Caco-2 (cell line): ENCODE data around the gene DNAJC8. TPM values are rescaled to one million over a fixed set of nuclear protein-coding genes. Genes with fewer than 3 reads are reported as not detected.

Source experiments
- BruUV-seq: library from RNA; stranded (reverse); fragments of 400-500 nt; replicated peaks from 2 replicates; lab custom pipeline; 2021; lab: Mats Ljungman, UMichigan
- CTCF ChIA-PET: fragments of 300-600 bp; sonication (Branson Sonifier 250); formaldehyde crosslinking; loops from one replicate; lab custom pipeline; 2022; ENCODE audit warnings: antibody characterized with exemption; lab: Charles Lee
- POLR2A ChIA-PET: fragments of 300-600 bp; sonication (Branson Sonifier 250); formaldehyde crosslinking; loops from one replicate; lab custom pipeline; 2022; ENCODE audit warnings: antibody characterized with exemption; lab: Charles Lee
- DNase-seq, 2 experiments: peaks; one replicate each; pipeline versions ENCODE4 v3.0.0 to v3.0.0-alpha.2; 2020 to 2022
- H3K27me3 ChIP-seq: replicated peaks from 2 replicates; pipeline ENCODE4 v1.6.0; 2011; ENCODE audit warnings: low read length; ENCODE audit not compliant: control insufficient read depth, insufficient read depth
- H3K36me3 ChIP-seq: 2 replicates; pipeline ENCODE4 v1.5.1; 2011; ENCODE audit warnings: low read length; ENCODE audit not compliant: control insufficient read depth, insufficient read depth
- H3K4me1 ChIP-seq: fragments of 250-450 bp; sonication (Bioruptor Pico); 2 replicates; pipeline ENCODE4 v1.5.1; 2020; ENCODE audit warnings: mild to moderate bottlenecking
- H3K4me3 ChIP-seq: 2 replicates; pipeline ENCODE4 v1.5.1; 2011; ENCODE audit warnings: low read depth, mild to moderate bottlenecking, control low read depth, low read length
- H3K9me3 ChIP-seq: fragments of 250-450 bp; sonication (Bioruptor Pico); 2 replicates; pipeline ENCODE4 v1.5.1; 2020; ENCODE audit warnings: mild to moderate bottlenecking, moderate library complexity
- H3K27ac Mint-ChIP-seq: one replicate; pipeline ENCODE4 v1.8.0; 2022; ENCODE audit warnings: mixed read lengths; ENCODE audit not compliant: unreplicated experiment
- H3K27me3 Mint-ChIP-seq: one replicate; pipeline ENCODE4 v1.8.0; 2022; ENCODE audit warnings: mixed read lengths; ENCODE audit not compliant: insufficient read depth, unreplicated experiment
- H3K36me3 Mint-ChIP-seq: one replicate; pipeline ENCODE4 v1.8.0; 2022; ENCODE audit warnings: mild to moderate bottlenecking, mixed read lengths; ENCODE audit not compliant: insufficient read depth, unreplicated experiment
- H3K4me1 Mint-ChIP-seq: one replicate; pipeline ENCODE4 v1.8.0; 2022; ENCODE audit warnings: low read depth, mixed read lengths; ENCODE audit not compliant: unreplicated experiment
- H3K4me3 Mint-ChIP-seq: one replicate; pipeline ENCODE4 v1.8.0; 2022; ENCODE audit warnings: mild to moderate bottlenecking, moderate library complexity, mixed read lengths; ENCODE audit not compliant: unreplicated experiment
- H3K9me3 Mint-ChIP-seq: one replicate; pipeline ENCODE4 v1.8.0; 2022; ENCODE audit warnings: mixed read lengths; ENCODE audit not compliant: unreplicated experiment
- intact Hi-C: fragments of 100-400 bp; cut with micrococcal nuclease; formaldehyde crosslinking; loops from one replicate; pipeline ENCODE4 v1.10.0; 2022; ENCODE audit not compliant: unreplicated experiment
- total RNA-seq: library from RNA; stranded (reverse); gene quantifications from 2 replicates; pipeline ENCODE4 v1.2.3, GENCODE V29; 2022
- TF ChIP-seq, protein P1 (sequence below), 2 experiments: fragments of 200-600 bp in 1 of 2; IDR thresholded peaks; 1 replicate in 1 of 2; 2 replicates in 1 of 2; pipeline versions ENCODE4 v1.5.1 to v1.8.0; 2011 to 2022; ENCODE audit warnings: antibody characterized with exemption in 1 of 2, control low read depth in 1 of 2, inconsistent platforms in 1 of 2, low read depth in 1 of 2, low read length in 1 of 2, mild to moderate bottlenecking in 1 of 2, moderate library complexity in 1 of 2; ENCODE audit not compliant: insufficient read depth in 1 of 2, severe bottlenecking in 1 of 2, unreplicated experiment in 1 of 2

Gene DNAJC8
- total RNA-seq, 1 experiment from 2014 or later, result 69.4 TPM

DNA sequence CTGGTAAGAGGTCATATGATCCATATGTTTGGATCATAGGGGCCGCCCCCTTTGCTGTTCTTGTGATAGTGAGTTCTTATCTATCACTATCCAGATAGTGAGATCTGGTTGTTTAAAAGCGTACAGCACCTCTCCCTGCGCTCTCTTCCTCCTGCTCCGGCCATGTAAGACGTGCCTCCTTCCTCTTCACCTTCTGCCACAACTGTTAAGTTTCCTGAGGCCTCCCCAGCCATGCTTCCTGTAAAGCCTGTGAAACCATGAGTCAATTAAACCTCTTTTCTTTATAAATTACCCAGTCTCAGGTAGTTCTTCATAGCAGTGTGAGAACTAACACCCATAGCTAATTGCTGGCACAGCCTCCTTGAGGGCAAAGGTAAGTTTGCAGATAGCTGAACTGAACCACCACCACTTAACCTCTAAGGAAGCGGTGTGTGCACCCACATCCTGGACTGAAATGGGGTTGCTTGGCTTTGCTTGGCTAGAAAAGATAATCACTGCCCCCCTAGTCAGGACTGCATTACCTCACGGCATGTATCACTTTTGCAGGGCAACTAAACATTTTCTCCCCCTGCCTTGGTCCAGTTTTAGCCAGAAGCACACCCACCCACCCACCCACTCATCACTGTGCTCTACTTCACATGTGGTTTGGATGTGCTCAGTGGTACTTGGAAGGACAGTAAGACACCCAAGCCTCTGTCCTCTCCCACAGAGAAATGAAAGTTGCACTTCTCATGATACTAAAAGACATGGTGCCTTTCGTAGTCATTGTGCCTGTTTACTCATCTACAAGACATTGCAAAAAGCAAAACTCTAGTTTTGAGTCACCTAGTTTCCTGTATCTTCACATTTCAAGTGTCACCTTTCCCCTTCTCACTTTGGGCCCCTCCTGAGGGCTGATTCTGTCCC is 33.2 kb downstream of the DNAJC8 start:
- intact Hi-C loops, result no loop called here
- ChIA-PET CTCF (no interaction called here), POLR2A (no interaction called here)
- TF ChIP-seq, protein P1, sequence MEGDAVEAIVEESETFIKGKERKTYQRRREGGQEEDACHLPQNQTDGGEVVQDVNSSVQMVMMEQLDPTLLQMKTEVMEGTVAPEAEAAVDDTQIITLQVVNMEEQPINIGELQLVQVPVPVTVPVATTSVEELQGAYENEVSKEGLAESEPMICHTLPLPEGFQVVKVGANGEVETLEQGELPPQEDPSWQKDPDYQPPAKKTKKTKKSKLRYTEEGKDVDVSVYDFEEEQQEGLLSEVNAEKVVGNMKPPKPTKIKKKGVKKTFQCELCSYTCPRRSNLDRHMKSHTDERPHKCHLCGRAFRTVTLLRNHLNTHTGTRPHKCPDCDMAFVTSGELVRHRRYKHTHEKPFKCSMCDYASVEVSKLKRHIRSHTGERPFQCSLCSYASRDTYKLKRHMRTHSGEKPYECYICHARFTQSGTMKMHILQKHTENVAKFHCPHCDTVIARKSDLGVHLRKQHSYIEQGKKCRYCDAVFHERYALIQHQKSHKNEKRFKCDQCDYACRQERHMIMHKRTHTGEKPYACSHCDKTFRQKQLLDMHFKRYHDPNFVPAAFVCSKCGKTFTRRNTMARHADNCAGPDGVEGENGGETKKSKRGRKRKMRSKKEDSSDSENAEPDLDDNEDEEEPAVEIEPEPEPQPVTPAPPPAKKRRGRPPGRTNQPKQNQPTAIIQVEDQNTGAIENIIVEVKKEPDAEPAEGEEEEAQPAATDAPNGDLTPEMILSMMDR (IDR thresholded peaks at IDR 0.05; ENCODE audit: insufficient read depth in 1 of 2, low read depth in 1 of 2, low read length in 1 of 2, severe bottlenecking in 1 of 2, unreplicated experiment in 1 of 2), result no peak
- Mint-ChIP-seq H3K4me3 (no peak overlapping the region), H3K4me1 (peaks cover 6% of the 10 kb centered on the region), H3K27me3 (no peaks in the 10 kb centered on the region), H3K27ac (peak overlapping the region; percentile 48), H3K36me3 (peaks cover 33% of the 10 kb centered on the region), H3K9me3 (no peaks in the 10 kb centered on the region)
- H3K9me3 ChIP-seq, result no peaks in the 10 kb centered on the region
- H3K4me3 ChIP-seq, result no peak overlapping the region
- no TSS peak for BruUV-seq
- no peak for DNase-seq
- H3K36me3 ChIP-seq, result no peaks in the 10 kb centered on the region
- no peaks in the 10 kb centered on the region for H3K4me1 ChIP-seq
- no peaks in the 10 kb centered on the region for H3K27me3 ChIP-seq

DNA sequence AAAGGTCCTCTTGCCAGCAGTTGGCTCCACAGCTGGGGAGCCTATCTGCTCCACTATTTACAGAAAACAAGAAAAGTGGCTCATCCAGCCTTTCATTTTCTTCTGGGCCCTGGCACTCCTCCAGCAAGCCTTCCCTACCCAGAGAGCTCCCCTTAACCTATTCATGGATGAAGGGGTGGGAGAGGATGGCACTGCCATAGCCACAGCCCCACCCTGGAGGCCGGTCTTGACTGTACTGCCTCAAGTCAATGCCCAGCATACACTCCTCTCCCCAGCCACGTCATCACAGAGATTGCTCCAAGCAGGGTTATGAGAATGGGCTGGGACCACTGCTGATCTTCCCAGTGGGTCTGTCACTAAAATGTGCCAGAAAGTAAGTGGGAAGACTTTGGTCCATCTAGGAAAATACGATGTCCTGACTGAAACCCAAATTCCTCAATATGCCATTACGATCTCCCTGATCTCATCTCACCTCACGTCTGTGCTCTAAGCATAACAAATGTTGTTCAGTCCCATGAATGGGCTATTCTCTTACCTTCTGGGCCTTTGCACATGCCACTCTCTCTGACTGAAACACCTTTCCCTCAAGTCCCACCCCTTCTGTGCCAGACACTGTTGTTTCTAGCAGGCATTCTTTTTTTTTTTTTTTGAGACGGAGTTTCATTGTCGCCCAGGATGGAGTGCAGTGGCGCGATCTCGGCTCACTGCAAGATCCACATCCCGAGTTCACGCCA is 35.0 kb downstream of the DNAJC8 start:
- Histone ChIP-seq H3K4me1 (no peaks in the 10 kb centered on the region), H3K27me3 (no peaks in the 10 kb centered on the region), H3K36me3 (no peaks in the 10 kb centered on the region), H3K4me3 (no peak overlapping the region), H3K9me3 (no peaks in the 10 kb centered on the region)
- ChIA-PET CTCF (no interaction called here), POLR2A (no interaction called here)
- H3K27me3 Mint-ChIP-seq, result no peaks in the 10 kb centered on the region
- TF ChIP-seq, protein P1 (IDR thresholded peaks at IDR 0.05; ENCODE audit: insufficient read depth in 1 of 2, low read depth in 1 of 2, low read length in 1 of 2, severe bottlenecking in 1 of 2, unreplicated experiment in 1 of 2), result no peak
- BruUV-seq, result no TSS peak
- peaks cover 6% of the 10 kb centered on the region for H3K4me1 Mint-ChIP-seq
- H3K9me3 Mint-ChIP-seq, result no peaks in the 10 kb centered on the region
- intact Hi-C loops, result no loop called here
- H3K4me3 Mint-ChIP-seq, result no peak overlapping the region
- DNase-seq, result no peak
- no peak overlapping the region for H3K27ac Mint-ChIP-seq
- peaks cover 21% of the 10 kb centered on the region for H3K36me3 Mint-ChIP-seq

DNA sequence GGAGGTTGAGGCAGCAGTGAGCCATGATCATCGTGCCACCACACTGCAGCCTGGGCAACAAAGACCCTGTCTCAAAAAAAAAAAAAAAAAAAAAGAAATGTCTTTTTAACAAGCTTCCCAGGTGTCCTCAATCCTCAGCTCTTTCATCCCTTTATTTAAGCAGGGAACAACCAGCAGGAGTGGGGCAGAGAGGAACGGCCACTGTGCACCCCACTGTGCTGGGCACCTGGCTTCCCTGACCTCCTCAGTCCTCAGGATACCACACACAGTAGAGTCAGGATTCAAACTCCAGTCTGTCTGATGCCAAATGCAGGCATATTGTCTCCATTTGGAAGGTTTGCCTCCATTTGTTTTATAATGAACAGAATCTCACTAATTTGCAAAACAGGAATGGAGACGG is 36.5 kb downstream of the DNAJC8 start:
- TF ChIP-seq, protein P1 (IDR thresholded peaks at IDR 0.05; ENCODE audit: insufficient read depth in 1 of 2, low read depth in 1 of 2, low read length in 1 of 2, severe bottlenecking in 1 of 2, unreplicated experiment in 1 of 2), result no peak
- Histone ChIP-seq H3K36me3 (no peaks in the 10 kb centered on the region), H3K4me1 (no peaks in the 10 kb centered on the region), H3K4me3 (no peak overlapping the region), H3K9me3 (no peaks in the 10 kb centered on the region), H3K27me3 (no peaks in the 10 kb centered on the region)
- Mint-ChIP-seq H3K4me3 (no peak overlapping the region), H3K4me1 (peaks cover 6% of the 10 kb centered on the region), H3K36me3 (peaks cover 19% of the 10 kb centered on the region), H3K27ac (no peak overlapping the region), H3K9me3 (no peaks in the 10 kb centered on the region), H3K27me3 (no peaks in the 10 kb centered on the region)
- ChIA-PET POLR2A (no interaction called here), CTCF (interaction anchor here (0.6 to 0.7 kb wide), 2 partner anchors 13 to 164 kb away, joined by 3 read pairs; no protein-coding TSS in a partner anchor)
- no peak for DNase-seq
- BruUV-seq, result no TSS peak
- intact Hi-C loops, result no loop called here
